Endodermal cell (in vitro differentiated cells): ENCODE results near the gene NUDT9. TPM values are rescaled to one million over a fixed set of nuclear protein-coding genes. Genes with fewer than 3 reads are reported as not detected.
"Not testable (repeated sequence)": the region's sequence is repeated elsewhere in the genome, so short reads cannot be mapped to it uniquely, and the experiment has no call there.

Source experiments
- DNase-seq: peaks from one replicate; pipeline ENCODE4 v3.0.0-alpha.2; 2017
- H3K27ac ChIP-seq: 2 replicates; pipeline ENCODE4 v1.5.1; 2013; ENCODE audit warnings: mild to moderate bottlenecking, low read depth, low read length, moderate library complexity
- H3K27me3 ChIP-seq: 2 replicates; pipeline ENCODE4 v1.6.1; 2013; ENCODE audit warnings: mild to moderate bottlenecking, low read length, moderate library complexity; ENCODE audit not compliant: insufficient read depth, control insufficient read depth, poor library complexity, severe bottlenecking
- H3K36me3 ChIP-seq: 2 replicates; pipeline ENCODE4 v1.7.0; 2013; ENCODE audit warnings: mild to moderate bottlenecking, low read length, moderate library complexity; ENCODE audit not compliant: control insufficient read depth, insufficient read depth
- H3K4me1 ChIP-seq: one replicate; pipeline ENCODE4 v1.7.0; 2013; ENCODE audit warnings: low read length; ENCODE audit not compliant: control insufficient read depth, insufficient read depth
- H3K4me3 ChIP-seq: 2 replicates; pipeline ENCODE4 v1.5.1; 2013; ENCODE audit warnings: mild to moderate bottlenecking, low read length, moderate library complexity
- H3K9ac ChIP-seq: 2 replicates; pipeline ENCODE4 v1.6.1; 2013; ENCODE audit warnings: mild to moderate bottlenecking, low read length, moderate library complexity; ENCODE audit not compliant: poor library complexity, severe bottlenecking; ENCODE audit errors: extremely low read depth
- H3K9me3 ChIP-seq: 2 replicates; pipeline ENCODE4 v1.6.1; 2013; ENCODE audit warnings: mild to moderate bottlenecking, low read length, moderate library complexity; ENCODE audit not compliant: control insufficient read depth
- H3K27ac Mint-ChIP-seq: 2 replicates; pipeline ENCODE4 v1.8.0; 2020; ENCODE audit warnings: mixed read lengths
- H3K27me3 Mint-ChIP-seq: 2 replicates; pipeline ENCODE4 v1.8.0; 2021; ENCODE audit warnings: mild to moderate bottlenecking, mixed read lengths; ENCODE audit not compliant: insufficient read depth
- H3K36me3 Mint-ChIP-seq: 2 replicates; pipeline ENCODE4 v1.8.0; 2020; ENCODE audit warnings: low read depth, mixed read lengths
- H3K4me1 Mint-ChIP-seq: 2 replicates; pipeline ENCODE4 v1.8.0; 2020; ENCODE audit warnings: mixed read lengths
- H3K4me3 Mint-ChIP-seq: 2 replicates; pipeline ENCODE4 v1.8.0; 2020; ENCODE audit warnings: mild to moderate bottlenecking, moderate library complexity, mixed read lengths
- H3K9me3 Mint-ChIP-seq: 2 replicates; pipeline ENCODE4 v1.8.0; 2020; ENCODE audit warnings: mild to moderate bottlenecking, mixed read lengths
- WGBS, 2 experiments: methylation state at CpG; one replicate each; pipeline versions ENCODE4 v1.1.5 to v1.1.7; 2013; ENCODE audit warnings: missing lambda C conversion rate in 2 of 2, mixed read lengths in 1 of 2; ENCODE audit not compliant: insufficient coverage in 1 of 2, insufficient read length in 1 of 2; 5-methylcytosine and 5-hydroxymethylcytosine counted together
- total RNA-seq, 2 donors: library from RNA; stranded (reverse); fragmentation: NEBNext Ultra II Directional in 1 of 2; extraction: Animal tissue kit (Norgen Biotek cat#: 25700) in 1 of 2; gene quantifications; 2 replicates in 1 of 2; 3 replicates in 1 of 2; pipeline ENCODE4 v1.2.1, GENCODE V29; 2021
- TF ChIP-seq, protein P1 (sequence below): fragments of 200-600 bp; sonication (generic); conservative IDR thresholded peaks from 2 replicates; pipeline ENCODE4 v1.5.0; 2021; ENCODE audit warnings: antibody characterized with exemption, mild to moderate bottlenecking

Gene NUDT9
- total RNA-seq, 2 donors from 2014 or later, result 23.2 to 28.6 TPM

DNA sequence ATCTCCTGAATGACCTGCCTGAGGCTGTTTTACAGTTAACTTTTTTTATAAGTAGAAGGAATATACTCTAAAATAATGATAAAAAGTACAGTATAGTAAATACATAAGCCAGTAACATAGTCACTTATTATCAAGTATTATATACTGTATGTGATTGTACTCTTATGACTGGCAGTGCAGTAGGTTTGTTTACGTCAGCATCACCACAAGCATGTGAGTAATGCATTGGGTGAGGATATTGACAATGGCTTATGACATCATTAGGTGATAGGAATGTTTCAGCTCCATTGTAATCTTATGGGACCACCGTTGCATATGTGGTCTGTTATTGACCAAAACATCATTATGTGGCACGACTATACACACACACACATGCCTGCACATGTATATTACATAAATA is 20.5 kb downstream of the NUDT9 start:
- H3K36me3 ChIP-seq, result peaks cover 44% of the 10 kb centered on the region
- Mint-ChIP-seq H3K27me3 (no peaks in the 10 kb centered on the region), H3K36me3 (peaks cover 48% of the 10 kb centered on the region), H3K4me3 (no peak overlapping the region), H3K9me3 (no peaks in the 10 kb centered on the region), H3K4me1 (peaks cover 1% of the 10 kb centered on the region), H3K27ac (no peak overlapping the region)
- TF ChIP-seq, protein P1, sequence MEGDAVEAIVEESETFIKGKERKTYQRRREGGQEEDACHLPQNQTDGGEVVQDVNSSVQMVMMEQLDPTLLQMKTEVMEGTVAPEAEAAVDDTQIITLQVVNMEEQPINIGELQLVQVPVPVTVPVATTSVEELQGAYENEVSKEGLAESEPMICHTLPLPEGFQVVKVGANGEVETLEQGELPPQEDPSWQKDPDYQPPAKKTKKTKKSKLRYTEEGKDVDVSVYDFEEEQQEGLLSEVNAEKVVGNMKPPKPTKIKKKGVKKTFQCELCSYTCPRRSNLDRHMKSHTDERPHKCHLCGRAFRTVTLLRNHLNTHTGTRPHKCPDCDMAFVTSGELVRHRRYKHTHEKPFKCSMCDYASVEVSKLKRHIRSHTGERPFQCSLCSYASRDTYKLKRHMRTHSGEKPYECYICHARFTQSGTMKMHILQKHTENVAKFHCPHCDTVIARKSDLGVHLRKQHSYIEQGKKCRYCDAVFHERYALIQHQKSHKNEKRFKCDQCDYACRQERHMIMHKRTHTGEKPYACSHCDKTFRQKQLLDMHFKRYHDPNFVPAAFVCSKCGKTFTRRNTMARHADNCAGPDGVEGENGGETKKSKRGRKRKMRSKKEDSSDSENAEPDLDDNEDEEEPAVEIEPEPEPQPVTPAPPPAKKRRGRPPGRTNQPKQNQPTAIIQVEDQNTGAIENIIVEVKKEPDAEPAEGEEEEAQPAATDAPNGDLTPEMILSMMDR, result no peak
- H3K4me1 ChIP-seq, result no peaks in the 10 kb centered on the region
- no peak overlapping the region for H3K9ac ChIP-seq
- DNase-seq, result no peak
- H3K27me3 ChIP-seq, result no peaks in the 10 kb centered on the region
- WGBS, 2 experiments, result 89 to 90% methylated on average over 1 of the region's 3 CpGs
- H3K27ac ChIP-seq, result no peak overlapping the region
- no peaks in the 10 kb centered on the region for H3K9me3 ChIP-seq
- no peak overlapping the region for H3K4me3 ChIP-seq

DNA sequence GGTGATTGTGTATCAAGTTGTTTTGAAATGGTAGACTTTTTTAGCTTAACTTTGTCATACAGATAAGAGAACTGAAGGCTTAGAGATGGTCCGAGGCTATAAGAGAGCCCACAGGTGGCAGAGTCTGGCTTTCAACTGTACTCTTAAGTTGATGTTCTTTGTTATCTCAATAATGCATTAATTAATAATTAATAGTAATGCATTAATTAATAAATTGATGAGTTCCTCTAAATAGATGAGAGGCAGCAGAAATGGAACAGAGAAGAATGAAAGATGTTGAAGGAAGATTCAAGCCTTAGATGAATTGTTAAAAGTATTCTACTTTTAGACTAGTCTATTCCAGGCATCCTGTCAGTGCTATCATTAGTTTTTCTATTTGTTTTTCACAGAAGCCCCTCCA is 22.4 kb downstream of the NUDT9 start:
- no peak for DNase-seq
- no peak overlapping the region for H3K27ac Mint-ChIP-seq
- H3K27me3 Mint-ChIP-seq, result no peaks in the 10 kb centered on the region
- H3K36me3 Mint-ChIP-seq, result peaks cover 39% of the 10 kb centered on the region
- 91% methylated on average over 1 of the region's 1 CpG; no CpG with 5 or more reads in 1 of the 2 experiments for WGBS, 2 experiments
- no peak overlapping the region for H3K9ac ChIP-seq
- TF ChIP-seq, protein P1, result no peak
- peaks cover 40% of the 10 kb centered on the region for H3K36me3 ChIP-seq
- no peak overlapping the region for H3K4me3 Mint-ChIP-seq
- no peaks in the 10 kb centered on the region for H3K9me3 ChIP-seq
- no peak overlapping the region for H3K27ac ChIP-seq
- no peak overlapping the region for H3K4me3 ChIP-seq
- H3K4me1 Mint-ChIP-seq, result peaks cover 1% of the 10 kb centered on the region
- H3K9me3 Mint-ChIP-seq, result no peaks in the 10 kb centered on the region
- H3K4me1 ChIP-seq, result no peaks in the 10 kb centered on the region
- no peaks in the 10 kb centered on the region for H3K27me3 ChIP-seq

DNA sequence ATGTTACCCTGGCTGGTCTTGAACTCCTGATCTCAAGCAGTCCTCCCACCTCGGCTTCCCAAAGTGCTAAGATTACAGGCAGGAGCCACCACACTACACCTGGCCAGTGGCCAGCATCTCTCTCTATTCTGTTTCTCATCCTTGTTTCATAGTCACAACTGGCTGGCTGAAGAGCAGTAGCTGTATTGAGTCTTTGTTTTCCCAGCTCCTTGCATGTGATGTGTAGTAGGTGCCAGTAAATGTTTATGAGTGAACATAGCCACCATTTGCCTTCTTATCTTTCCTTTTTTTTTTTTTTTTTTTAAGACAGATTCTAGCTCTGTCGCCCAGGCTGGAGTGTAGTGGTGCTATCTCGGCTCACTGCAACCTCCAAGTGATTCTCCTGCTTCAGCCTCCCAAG is 23.6 kb downstream of the NUDT9 start:
- H3K27me3 Mint-ChIP-seq, result no peaks in the 10 kb centered on the region
- no peaks in the 10 kb centered on the region for H3K9me3 Mint-ChIP-seq
- Histone ChIP-seq H3K9me3 (no peaks in the 10 kb centered on the region), H3K27me3 (no peaks in the 10 kb centered on the region), H3K36me3 (peaks cover 40% of the 10 kb centered on the region), H3K4me3 (no peak overlapping the region), H3K4me1 (no peaks in the 10 kb centered on the region), H3K9ac (no peak overlapping the region), H3K27ac (no peak overlapping the region)
- peaks cover 42% of the 10 kb centered on the region for H3K36me3 Mint-ChIP-seq
- H3K27ac Mint-ChIP-seq, result no peak overlapping the region
- TF ChIP-seq, protein P1, result no peak
- DNase-seq, result no peak
- peaks cover 1% of the 10 kb centered on the region for H3K4me1 Mint-ChIP-seq
- no peak overlapping the region for H3K4me3 Mint-ChIP-seq
- 86 to 95% methylated on average over 1 to 3 of the region's 3 CpGs for WGBS, 2 experiments

DNA sequence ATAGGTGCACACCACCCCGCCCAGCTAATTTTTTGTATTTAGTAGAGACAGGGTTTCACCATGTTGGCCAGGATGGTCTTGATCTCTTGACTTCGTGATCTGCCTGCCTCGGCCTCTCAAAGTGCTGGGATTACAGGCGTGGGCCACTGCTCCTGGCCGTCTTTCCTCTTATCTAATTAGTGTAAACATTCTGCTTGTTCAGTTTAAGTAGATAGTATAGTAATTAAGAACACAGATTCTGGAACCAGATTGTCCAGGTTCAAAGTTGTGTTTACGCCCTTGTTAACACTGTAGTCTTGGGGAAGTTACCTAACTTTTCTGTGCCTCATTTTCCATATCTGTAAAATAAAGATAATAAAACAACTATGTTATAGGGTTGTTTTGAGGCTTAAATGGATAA is 24.0 kb downstream of the NUDT9 start:
- not testable (repeated sequence) for H3K9me3 ChIP-seq, H3K27me3 ChIP-seq, H3K27me3 Mint-ChIP-seq, H3K4me1 ChIP-seq, H3K9ac ChIP-seq, H3K27ac Mint-ChIP-seq, H3K4me3 Mint-ChIP-seq, H3K27ac ChIP-seq, H3K4me3 ChIP-seq, H3K4me1 Mint-ChIP-seq, H3K9me3 Mint-ChIP-seq, DNase-seq
- 86 to 92% methylated on average over 4 to 6 of the region's 6 CpGs for WGBS, 2 experiments
- peaks cover 44% of the 10 kb centered on the region for H3K36me3 Mint-ChIP-seq
- peaks cover 43% of the 10 kb centered on the region for H3K36me3 ChIP-seq
